GM18526 (cell line): ENCODE measurements around the gene MRC2.

Experiments used
- POLR2A ChIP-seq: IDR thresholded peaks from 3 replicates; pipeline ENCODE4 v1.6.1; 2011; ENCODE audit not compliant: insufficient read length; ENCODE audit errors: extremely low read depth

The MRC2 gene

DNA sequence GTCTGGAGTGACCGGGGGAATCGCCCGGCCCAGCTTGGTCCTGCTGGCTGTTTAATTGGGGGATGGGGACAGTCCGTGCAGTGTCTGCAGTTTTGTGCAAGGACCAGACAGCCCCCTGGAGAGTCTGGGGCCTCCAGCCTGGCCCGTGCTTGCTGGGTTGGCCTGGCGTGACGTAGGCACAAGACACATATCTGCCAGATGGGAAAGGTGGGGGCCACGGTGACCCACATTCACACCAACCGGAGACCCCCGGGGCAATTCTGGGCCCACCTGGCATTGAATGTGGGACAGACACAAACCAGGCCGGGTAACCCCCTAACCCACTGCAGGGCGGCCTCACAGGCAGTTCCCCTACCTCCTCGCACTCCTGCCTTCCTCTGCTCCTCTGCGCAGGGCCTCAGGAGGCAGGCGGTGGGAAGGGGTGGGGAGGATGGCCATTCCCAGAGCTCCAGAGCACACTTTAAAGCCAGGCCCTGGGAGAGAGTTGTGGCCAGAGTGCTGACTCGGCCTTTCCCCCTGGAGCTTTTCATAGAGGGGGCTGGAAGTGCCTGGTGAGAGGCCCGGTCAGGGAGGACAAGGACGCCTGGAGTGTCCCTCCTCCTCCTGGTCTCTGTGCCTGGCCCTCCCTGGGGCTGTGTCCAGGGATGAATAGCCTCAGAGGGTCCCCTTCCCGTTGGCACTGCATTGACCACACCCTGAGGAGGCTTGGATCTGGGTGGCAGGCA is 1.5 kb downstream of the MRC2 start:
- no peak for TF ChIP-seq POLR2A

DNA sequence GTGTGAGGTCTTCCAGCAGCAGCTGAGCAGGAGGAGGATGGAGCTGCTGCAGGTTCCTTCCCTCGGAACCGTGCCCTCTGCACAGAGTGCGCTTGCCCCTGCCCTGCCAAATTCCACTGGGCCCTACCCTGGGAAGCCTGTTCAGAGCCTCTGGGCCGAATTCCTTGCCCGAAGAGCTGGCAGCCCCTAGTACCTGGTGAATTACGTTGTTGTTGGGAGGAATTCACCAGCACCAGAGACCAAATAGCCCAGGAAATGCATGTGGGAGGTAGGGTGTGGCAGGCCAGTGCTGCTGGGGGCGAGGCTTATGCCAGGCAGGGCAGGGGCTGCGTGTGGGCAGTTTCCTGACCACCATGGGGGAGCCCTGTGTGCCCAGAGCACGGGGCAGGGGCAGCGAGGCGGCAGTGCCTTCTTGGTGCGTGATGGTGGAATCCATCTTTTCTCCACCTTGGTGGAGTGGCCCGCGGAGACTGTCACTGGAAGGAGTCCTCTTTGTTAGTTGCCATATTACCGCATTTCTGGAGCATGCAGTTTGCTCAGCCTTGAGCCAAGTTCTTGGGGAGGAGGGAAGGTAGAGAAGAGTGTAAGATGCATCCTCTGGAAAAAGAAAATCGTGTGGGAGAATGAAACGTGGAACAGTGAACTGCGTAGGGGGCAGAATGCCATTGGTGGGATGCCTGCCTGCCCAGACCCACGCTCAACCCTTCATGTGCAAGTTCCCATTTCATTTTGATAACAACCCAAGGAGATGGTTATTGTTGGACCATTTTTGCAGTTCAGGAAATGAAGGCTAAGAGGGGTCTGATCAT is 2.3 kb downstream of the MRC2 start:
- TF ChIP-seq POLR2A: no peak

DNA sequence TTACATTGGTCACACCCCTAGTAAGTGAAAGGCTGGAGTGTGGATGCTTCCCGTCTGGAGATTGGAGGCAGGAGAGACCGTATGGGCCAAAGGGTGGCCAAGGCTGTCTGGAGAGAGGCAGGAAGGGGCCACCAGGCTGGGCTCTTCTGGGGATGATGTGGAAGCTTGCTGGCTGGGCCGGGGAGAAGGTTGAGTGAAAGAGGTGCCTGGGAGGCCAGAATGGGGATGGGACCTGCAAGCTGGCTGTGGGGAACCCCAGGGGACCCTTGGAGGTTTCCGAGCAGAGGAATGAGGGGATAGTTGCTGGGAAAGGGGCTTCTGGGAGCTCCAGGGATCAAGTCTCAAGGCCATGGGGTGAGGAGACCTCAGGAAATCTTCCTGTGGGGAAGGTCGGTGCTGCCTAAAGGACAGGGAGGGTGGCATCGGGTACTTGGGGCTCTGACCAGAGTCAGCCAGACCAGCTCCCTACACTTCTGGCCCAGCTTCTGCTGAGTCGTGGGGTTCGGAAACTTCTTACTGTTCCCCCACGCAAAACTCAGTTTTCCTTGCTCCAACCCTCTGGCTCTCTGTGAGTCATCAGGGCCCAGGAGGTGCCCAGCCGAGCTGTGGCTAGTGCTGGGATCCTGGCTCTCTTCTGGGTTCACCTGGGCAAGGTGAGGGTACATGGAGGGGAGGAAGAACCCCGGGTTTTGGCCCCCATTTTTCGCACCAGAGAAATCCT is 3.1 kb downstream of the MRC2 start:
- no peak for TF ChIP-seq POLR2A

DNA sequence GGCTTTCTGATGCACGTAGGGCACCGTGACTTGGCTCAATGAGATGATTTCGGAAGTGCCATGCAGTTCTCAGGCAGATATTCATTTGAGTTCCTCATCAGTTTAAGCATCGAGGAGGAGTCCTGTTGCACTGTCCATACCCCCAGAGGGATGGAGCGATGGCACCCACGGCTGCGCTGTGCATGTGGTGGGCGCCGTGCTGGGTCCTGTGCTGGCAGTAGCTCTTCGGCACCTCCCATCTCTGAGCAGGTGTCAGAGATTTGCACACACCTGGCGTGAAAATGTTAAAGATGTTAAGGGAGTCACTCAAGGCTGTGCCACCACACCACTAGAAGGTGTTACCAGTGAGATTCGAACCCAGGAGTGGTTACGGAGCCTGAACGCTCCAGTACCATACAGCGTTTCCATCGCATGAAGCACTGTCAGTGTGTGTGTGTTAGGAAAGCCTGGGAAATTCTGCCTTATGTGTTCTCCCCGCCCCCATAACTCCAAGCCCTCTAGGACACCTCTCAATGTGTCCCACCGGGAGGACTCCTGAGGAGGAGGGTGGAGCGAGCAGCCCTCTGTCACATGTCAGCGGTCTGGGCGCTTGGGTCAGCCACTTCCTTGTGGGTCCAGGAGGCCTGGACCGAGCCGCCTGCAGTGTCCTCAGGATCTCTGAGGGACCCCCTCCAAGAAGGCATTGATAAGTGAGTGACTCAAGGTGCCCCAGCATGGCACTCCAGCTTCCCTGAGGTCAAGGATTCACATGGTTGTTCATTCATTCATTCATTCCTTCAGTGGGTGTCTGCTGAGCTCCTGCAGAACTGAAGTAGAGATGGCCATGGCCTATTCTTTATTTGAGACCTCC is 3.8 kb downstream of the MRC2 start:
- no peak for TF ChIP-seq POLR2A

DNA sequence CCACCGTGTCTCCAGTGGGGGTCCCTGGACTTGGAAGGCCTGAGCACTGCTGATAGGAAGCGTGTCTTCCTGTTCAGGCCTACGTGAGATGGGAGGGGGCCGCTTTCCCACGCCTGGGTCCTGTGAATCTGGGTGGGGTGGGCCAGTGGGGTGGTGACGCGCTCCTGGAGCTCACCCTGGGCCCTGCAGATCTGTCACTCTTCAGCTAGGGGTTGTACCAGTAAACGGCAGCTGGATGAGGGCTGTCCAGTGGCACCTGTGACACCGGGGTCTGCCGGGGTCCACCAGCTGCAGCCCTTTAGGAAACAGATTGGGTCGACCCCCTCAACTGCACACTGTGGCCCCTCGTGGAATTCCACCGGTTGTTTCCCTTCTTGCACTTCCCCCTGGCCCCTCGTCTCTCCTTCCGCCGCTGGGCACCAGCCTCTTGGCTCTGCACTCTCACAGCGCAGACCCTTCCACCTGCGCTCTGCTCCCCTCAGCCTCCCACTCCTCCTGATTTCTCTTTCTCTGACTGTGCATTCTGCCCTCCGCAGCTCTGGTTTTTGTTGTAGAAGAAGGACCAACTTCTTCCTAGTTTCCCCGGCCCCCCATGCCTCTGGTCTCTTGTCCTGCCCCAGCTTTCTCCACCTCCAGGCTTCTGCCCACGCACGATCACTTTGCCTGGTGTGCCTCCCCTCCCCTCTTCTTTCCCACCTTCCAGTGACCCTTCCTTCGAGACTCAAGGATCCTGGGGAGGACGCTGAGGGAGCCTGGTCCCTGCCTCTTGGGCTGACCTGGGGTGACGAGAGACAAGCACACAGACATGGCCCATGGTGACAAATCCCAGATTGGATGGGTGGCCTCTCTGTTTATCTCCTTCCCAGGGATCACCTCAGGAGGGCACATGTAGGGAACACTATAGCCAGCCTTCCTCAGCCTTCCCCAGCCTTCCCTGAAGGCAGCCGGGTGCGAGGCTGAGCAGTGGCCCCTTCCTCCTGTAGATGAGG is 4.8 kb downstream of the MRC2 start:
- TF ChIP-seq POLR2A: no peak

DNA sequence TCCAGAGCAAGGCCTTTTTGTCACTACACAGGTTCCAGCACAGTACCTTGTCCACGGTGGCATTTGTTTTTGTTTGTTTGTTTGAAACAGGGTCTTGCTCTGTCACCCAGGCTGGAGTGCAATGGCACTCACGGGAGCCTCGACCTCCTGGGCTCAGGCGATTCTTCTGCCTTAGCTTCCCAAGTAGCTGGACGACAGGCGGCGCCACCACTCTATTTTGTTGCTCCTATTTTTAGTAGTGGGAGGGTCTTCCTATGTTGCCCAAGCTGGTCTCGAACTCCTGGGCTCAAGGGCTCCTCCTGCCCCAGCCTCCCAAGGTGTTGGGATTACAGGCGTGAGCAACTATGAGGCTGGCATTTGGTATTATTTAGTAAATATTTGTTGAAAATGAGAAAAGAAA is 10.3 kb downstream of the MRC2 start:
- TF ChIP-seq POLR2A: no peak

DNA sequence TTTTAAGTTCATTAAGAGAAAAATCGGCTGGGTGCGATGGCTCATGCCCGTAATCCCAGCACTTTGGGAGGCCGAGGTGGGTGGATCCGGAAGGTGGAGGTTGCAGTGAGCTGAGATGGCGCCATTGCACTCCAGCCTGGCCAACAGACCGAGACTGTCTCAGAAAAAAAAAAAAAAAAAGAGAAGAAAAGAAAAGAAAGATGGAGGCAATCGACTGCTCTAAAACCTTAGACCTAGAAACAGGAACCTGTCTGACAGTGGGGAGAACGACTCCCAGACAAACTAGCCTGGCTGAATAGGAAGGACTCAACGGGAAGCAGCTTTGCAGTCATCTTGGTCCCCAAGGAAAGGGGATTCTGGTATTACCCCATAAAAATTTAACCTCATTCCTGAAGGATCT is 13.7 kb downstream of the MRC2 start:
- no peak for TF ChIP-seq POLR2A

DNA sequence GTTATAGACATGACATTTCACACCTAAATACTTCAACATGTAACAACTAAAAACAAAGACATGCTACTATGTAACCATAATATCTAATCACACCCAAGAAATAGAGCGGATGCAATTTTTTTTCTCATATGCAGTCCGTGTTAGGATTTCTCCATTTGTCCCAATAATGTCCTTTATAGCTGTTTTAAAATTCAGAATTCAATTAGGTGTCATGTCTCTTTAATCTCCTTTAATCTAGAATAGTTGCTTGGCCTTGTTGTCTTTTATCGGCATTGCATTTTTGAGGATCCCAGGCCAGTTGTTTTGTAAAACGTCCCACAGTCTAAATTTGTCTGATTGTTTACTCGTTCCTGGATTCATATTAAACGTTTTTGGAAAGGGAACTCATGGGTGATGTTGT is 14.5 kb downstream of the MRC2 start:
- TF ChIP-seq POLR2A: no peak

DNA sequence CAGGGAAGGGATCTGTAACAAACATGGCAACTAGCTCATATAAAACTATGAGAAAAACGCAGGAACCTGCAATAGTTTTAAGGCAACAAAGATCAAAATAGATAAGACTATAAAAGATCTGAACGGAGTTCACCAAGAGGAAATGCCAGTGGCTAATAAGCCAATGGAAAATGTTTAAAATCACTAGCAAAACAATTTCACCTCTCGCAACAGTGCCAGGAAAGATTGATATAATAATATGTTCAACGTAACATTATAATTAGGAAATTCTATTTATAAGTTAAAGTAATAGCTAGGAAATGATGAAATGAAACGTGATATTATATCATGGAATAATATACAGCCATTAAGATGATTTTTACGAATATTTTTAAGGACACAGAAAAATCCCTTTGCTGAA is 16.0 kb downstream of the MRC2 start:
- TF ChIP-seq POLR2A: no peak

DNA sequence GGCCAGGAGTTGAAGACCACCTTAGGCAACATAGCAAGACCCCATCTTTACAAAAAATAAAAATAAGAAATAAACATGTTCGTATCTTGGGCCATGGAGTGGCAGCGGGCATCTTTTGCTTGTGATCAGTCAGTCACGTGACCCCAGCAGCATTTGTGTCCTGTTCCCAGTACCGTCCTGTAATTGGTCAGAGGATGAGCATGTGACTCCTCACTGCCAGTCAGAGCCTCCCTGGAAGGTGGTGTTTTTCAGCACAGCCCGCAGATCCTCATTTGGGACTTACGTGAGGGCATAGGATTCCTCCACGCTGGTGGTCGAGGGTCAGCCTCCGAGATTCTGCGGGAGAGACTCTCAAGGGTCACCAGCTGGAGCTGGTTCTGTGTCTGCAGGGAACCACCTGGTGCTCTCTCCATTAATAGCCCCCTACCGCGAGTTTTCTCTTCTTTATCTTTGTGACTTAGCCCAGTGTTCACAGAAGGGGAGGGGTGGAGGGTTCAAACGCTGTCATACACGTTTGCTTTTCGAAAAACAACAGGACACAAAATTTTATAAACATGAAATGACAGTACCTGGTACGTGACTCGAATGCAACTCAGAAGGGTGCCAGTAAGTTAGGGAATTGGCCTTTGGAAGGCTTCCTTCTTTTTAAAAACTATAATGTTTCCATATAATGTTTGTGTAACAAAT is 17.2 kb downstream of the MRC2 start:
- no peak for TF ChIP-seq POLR2A

DNA sequence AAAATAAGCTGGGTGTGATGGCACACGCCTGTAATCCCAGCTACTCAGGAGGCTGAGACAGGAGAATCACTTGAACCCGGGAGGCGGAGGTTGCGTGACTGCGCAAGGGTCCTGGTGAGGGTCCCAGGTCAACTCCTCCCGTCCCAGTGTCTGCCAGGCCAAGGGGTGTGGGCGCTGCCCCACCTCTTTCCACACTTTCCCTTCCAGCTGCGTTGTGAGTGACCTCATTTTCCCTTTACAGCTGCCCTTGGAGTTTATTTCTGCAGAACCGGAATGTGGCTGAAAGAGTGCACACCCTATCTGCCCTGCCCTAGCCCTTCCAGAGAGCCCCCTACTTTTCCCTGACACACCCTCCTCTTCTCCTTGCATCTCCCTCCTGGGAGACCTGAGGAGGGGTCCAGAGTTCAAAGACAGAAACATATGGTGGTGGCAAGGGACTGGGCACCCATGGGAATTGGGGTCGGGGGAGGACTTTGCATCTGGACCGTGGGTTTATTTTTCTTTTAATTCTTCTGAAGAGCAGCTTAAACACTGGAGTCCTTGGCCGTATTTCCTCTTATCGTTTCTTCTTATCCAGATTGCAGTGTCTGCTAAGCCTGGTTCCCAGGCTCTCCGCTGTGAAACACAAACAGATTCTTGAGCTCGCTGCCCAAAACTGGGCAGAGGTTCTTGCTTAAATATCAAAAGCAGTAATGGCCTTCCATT is 20.9 kb downstream of the MRC2 start:
- TF ChIP-seq POLR2A: no peak

DNA sequence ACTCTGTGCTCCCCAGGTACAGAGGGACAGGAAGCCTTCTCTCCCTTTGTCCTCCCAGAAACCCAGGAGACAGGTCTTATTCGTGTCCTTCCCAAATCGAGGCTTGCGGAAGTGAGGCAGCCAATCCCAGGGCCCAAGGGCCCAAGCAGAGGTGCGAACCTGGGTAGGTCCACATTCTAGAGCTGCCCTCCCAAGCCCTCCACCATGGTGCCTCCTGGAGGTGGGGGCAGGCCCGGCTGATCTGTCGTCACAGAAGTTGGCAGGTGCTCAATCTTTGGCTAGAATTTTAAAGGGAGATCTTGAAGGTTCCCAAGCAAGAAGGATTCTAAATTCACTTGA is 21.5 kb downstream of the MRC2 start:
- no peak for TF ChIP-seq POLR2A

DNA sequence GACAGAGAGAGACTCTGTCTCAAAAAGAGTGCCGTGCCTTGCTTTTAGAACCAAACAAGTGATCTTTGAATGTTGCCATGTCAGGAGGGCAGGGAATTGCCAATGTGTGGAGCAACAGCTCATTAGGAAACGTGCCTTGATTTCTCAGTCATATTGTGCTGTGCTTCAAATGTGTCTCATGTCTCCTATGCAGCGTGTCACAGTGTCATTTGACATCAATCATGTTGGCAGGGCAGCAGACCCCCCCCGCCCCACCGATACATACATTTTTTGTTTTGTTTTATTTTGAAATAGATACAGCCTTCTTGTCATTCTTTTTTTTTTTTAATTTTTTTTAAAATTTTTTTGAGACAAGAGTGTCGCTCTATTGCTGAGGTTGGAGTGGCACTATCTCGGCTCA is 22.1 kb downstream of the MRC2 start:
- no peak for TF ChIP-seq POLR2A
